Cardiac fibroblast (primary cell): ENCODE results near the gene PARVB.

Experiments
- DNase-seq, 2 donors: peaks; one replicate each; pipeline versions ENCODE4 v3.0.0 to v3.0.0-alpha.2; 2010; ENCODE audit warnings: low read depth in 2 of 2
- H3K4me3 ChIP-seq, 2 donors: replicated peaks in 1 of 2; 1 replicate in 1 of 2; 2 replicates in 1 of 2; pipeline ENCODE4 v1.5.1; 2011; ENCODE audit warnings: low read depth in 2 of 2, low read length in 2 of 2, mild to moderate bottlenecking in 2 of 2, moderate library complexity in 1 of 2
- TF ChIP-seq, protein P1 (sequence below): IDR thresholded peaks from one replicate; pipeline ENCODE4 v1.5.1; 2011; ENCODE audit warnings: low read depth, mild to moderate bottlenecking, low read length, inconsistent platforms

The PARVB gene

DNA sequence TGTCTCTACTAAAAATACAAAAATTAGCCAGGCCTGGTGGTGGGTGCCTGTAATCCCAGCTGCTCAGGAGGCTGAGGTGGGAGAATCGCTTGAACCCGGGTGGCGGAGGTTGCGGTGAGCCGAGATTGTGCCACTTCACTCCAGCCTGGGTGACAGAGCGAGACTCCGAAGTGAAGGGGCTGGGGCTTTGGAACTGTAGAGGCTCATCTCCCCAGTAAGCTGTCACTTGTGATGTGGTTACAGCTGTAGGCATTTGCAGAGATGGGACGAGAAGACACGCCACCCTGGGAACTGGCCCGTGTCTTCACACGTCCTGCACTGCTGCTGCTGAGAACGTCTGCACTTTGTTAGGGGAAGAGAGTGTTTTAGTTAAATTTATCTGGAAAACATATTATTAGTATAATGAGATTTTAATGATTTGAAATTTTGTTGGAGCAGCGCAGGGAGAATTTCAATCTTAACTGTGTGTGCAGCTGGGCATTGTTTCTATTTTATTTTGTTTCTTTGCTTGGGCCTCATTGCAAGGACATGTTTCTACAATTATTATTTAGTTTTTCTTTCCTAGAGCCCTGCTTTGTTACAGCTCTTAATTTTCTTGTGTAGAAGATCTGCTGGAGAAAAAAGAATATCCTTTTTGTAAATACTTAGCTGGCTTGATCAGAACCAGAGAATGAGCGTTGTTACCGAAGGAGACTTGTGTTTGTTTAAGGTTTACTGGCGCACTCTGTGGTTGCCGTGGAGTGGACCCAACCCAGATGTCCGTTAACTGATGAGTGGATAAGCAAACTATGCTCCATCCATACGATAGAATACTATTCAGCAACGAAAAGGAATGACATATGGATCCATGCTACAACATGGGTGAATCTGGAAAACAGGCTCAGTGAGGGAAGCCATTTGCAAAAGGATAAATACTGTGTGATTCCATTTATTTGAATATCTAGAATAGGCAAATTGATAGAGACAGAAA, 18.4 kb downstream of the PARVB start:
- no peak for DNase-seq
- TF ChIP-seq, protein P1, sequence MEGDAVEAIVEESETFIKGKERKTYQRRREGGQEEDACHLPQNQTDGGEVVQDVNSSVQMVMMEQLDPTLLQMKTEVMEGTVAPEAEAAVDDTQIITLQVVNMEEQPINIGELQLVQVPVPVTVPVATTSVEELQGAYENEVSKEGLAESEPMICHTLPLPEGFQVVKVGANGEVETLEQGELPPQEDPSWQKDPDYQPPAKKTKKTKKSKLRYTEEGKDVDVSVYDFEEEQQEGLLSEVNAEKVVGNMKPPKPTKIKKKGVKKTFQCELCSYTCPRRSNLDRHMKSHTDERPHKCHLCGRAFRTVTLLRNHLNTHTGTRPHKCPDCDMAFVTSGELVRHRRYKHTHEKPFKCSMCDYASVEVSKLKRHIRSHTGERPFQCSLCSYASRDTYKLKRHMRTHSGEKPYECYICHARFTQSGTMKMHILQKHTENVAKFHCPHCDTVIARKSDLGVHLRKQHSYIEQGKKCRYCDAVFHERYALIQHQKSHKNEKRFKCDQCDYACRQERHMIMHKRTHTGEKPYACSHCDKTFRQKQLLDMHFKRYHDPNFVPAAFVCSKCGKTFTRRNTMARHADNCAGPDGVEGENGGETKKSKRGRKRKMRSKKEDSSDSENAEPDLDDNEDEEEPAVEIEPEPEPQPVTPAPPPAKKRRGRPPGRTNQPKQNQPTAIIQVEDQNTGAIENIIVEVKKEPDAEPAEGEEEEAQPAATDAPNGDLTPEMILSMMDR = no peak
- no peak overlapping the region for H3K4me3 ChIP-seq

DNA sequence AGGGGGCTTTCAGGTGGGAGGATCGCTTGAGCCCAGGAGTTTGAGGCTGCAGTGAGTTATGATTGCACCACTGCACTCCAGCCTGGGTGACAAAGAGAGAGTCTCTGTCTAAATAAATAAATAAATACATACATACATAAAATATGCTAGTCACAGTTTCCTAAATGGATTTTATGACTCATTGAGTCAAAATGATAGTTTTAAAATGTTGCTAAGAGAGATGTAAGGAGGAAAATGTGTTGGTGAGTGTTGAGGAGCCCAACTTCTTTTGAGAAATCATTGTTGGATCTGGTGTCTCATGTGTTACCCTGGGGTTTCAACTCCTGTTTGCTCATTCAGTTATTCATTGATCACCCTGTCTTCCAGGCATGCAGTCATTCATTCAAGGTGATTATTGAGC, 21.0 kb downstream of the PARVB start:
- peak in 1 of 2 donors; percentile 74 for DNase-seq
- H3K4me3 ChIP-seq = no peak overlapping the region
- TF ChIP-seq, protein P1 = no peak

DNA sequence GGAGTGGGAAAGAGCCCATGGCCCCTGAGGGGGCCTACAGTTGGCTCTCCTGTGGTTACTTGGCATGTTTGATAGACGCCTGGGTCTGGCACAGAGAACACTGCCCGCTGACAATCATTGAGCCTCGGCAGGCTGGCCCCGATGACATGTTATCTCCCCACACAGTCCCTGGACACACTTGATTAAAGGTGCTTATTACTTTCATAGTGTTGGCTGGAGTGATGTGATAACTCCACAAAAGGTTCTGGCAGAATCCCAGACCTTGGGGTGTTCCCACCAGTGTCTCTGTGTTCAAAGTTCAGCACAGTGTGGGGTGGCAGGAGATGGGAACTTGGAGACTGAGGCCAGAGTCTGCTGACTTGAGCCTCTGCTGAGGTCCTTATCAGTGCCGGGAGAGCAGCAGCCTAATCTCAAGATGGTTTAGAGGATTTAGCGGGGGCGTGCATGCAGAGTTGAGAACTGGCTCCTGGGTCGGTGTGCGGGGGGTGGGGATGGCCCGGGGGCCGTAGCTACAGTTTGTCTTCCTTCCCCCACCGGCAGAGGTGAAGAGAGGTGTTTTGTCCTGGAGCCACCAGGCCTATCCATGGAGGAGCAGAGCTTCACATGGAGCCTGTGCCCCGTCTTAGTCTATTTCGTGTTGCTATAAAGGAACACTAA, 22.5 kb downstream of the PARVB start:
- no peak overlapping the region for H3K4me3 ChIP-seq
- DNase-seq = no peak
- TF ChIP-seq, protein P1 = no peak

DNA sequence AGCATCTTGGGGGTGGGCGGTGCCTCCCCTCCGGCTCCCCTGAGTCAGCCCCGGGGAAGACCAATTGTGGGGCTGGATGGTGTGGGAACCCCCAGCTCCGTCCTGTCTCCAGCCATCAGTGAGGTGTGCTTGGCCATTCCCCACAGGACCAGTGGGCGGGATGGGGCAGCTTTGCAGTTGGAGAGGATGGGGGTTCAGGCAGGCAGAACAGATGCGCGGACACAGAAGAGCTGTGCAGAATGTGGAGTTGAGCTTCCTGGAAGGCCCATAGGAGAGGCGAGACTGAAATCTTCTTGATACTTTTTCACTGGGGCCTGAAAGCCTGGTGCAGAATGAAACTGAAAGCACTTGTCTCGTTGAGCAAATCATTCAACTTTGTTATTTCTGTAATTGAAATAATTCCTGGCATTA, 23.8 kb downstream of the PARVB start:
- no peak overlapping the region for H3K4me3 ChIP-seq
- no peak for DNase-seq
- TF ChIP-seq, protein P1 = no peak

DNA sequence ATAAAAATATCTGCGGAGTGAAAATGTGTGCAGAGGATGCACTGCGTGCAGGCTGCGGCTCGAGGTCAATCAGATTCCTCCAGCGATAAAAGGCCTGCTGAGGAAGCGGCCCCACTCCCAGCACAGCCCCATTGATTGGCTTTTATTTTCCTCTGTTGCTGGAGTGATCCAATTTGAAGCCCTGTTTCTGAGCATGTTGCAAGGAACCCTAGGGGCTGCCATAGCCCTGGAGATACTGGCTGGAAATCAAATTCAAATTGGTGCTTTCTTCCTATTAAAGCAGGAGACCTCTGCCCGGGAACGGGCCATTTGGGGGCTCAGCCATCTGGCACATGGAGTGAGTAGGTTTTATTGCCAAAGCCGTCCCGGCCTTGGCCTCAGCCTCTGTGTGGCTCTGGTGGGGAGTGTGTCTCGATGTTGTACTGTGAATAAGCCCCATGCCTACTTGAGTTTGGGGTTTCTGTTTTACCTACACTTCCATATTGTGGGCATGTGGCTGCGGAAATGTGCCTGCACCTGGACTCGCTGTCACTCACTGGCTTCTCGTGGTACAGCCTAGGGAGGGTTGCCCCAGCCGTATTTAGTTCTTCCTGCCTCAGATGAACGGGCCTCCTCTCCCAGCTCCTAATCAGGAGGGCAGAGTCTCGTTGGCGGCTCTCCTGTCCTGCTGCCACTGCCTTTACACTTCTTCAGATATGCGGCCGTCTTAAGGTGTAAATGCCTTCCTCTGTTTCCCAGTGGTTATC, 25.6 kb downstream of the PARVB start:
- H3K4me3 ChIP-seq = no peak overlapping the region
- TF ChIP-seq, protein P1 = no peak
- DNase-seq = no peak

DNA sequence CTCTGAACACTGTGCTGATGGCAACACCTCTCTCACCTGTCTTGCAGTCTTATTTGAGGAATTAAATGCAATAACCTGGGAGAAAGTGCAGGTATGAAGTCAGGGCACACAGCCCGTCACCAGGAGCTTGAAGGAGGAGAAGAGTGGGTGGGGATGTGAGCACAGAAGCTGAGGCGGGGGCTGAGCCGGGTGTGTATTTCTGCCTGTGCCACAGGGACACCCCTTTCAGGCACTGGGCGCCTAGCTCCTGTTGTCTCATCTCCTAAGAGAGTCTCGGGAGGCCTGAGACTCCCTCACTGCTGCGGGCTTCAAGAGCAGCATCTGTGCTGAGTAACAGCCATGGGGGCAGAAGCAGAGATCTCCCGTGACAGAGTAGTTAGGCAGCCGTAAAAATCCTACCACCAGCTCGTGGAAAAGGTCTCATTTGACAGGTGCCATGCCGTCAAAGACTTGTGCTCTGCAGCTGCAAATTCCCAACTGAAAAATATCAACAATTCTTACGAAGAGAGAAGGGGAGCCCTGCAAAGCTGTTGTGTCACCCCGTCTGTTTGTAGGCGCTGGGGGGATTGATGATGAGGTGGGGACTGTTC, 26.8 kb downstream of the PARVB start:
- TF ChIP-seq, protein P1 = no peak
- no peak for DNase-seq
- no peak overlapping the region for H3K4me3 ChIP-seq
